HCT116 (cell line): ENCODE data around the gene ST3GAL5. TPM values are rescaled to one million over a fixed set of nuclear protein-coding genes. Genes with fewer than 3 reads are reported as not detected.

ENCODE experiments used
- ATAC-seq: fragments of 200-7000 bp; cut with Tn5 transposase; 2 replicates; pipeline ENCODE4 v1.9.1; 2020; ENCODE audit warnings: mild to moderate bottlenecking, moderate library complexity
- BruUV-seq: library from RNA; stranded (reverse); fragments of 400-500 nt; replicated peaks from 2 replicates; lab custom pipeline; 2021; lab: Mats Ljungman, UMichigan
- CTCF ChIA-PET: fragments of 300-600 bp; sonication (Branson Sonifier 250); formaldehyde crosslinking; loops from one replicate; lab custom pipeline; 2021; ENCODE audit warnings: antibody characterized with exemption; lab: Charles Lee
- POLR2A ChIA-PET: fragments of 300-600, 350-600 bp; sonication (Branson Sonifier 250); formaldehyde crosslinking; loops from one replicate; lab custom pipeline; 2021; ENCODE audit warnings: antibody characterized with exemption; lab: Charles Lee
- RAD21 ChIA-PET, 2 experiments: fragments of 300-600 bp; sonication (Branson Sonifier 250); formaldehyde crosslinking; loops; one replicate each; lab custom pipeline; 2023; ENCODE audit warnings: low total read pairs in 2 of 2; ENCODE audit not compliant: uncharacterized antibody in 2 of 2, unreplicated experiment in 2 of 2, low non-redundant PET in 1 of 2; lab: Charles Lee
- DNase-seq: peaks from one replicate; pipeline ENCODE4 v3.0.0-alpha.2; 2010; ENCODE audit warnings: low read depth, low spot score
- H2AFZ ChIP-seq: fragments of 200-600 bp; shearing (Covaris generic), sonication (generic); 2 replicates; pipeline ENCODE4 v1.6.1; 2017; ENCODE audit warnings: low read depth, mixed run types, mixed read lengths, antibody characterized with exemption, low read length; ENCODE audit not compliant: poor library complexity, severe bottlenecking
- H3K27ac ChIP-seq: 2 replicates; pipeline ENCODE4 v1.5.1; 2012; ENCODE audit warnings: low read depth, low read length
- H3K27me3 ChIP-seq: fragments of 200-600 bp; sonication (generic); 2 replicates; pipeline ENCODE4 v1.6.1; 2016; ENCODE audit warnings: mixed run types, low read length, mixed read lengths; ENCODE audit not compliant: insufficient read depth
- H3K36me3 ChIP-seq, 2 experiments: fragments of 200-500 bp in 1 of 2; fragments of 200-600 bp in 1 of 2; sonication (Bioruptor generic) in 1 of 2; sonication (generic) in 1 of 2; 2 replicates each; pipeline versions ENCODE4 v1.5.1 to v1.6.1; 2014 to 2016; ENCODE audit warnings: low read length in 2 of 2, inconsistent platforms in 1 of 2, mixed read lengths in 1 of 2, mixed run types in 1 of 2; ENCODE audit not compliant: insufficient read depth in 2 of 2, control insufficient read depth in 1 of 2
- H3K4me1 ChIP-seq, 2 experiments: fragments of 200-600 bp in 1 of 2; sonication (generic) in 1 of 2; 2 replicates each; pipeline versions ENCODE4 v1.5.1 to v1.6.1; 2012 to 2017; ENCODE audit warnings: low read length in 2 of 2, inconsistent platforms in 1 of 2, mild to moderate bottlenecking in 1 of 2, mixed read lengths in 1 of 2, mixed run types in 1 of 2, moderate library complexity in 1 of 2; ENCODE audit not compliant: insufficient read depth in 2 of 2, control insufficient read depth in 1 of 2
- H3K4me2 ChIP-seq: fragments of 200-600 bp; sonication (generic); 2 replicates; pipeline ENCODE4 v1.6.1; 2017; ENCODE audit warnings: mixed run types, low read length, mixed read lengths
- H3K4me3 ChIP-seq, 2 experiments: fragments of 200-600 bp in 1 of 2; sonication (generic) in 1 of 2; replicated peaks in 1 of 2; 2 replicates each; pipeline ENCODE4 v1.5.1; 2011 to 2016; ENCODE audit warnings: low read length in 2 of 2, control low read depth in 1 of 2, low read depth in 1 of 2, mild to moderate bottlenecking in 1 of 2, mixed read lengths in 1 of 2, mixed run types in 1 of 2
- H3K79me2 ChIP-seq: fragments of 200-600 bp; sonication (generic); 2 replicates; pipeline ENCODE4 v1.6.1; 2017; ENCODE audit warnings: mild to moderate bottlenecking, mixed run types, low read length, moderate library complexity, mixed read lengths; ENCODE audit not compliant: insufficient read depth
- H3K9ac ChIP-seq: fragments of 200-600 bp; sonication (generic); 2 replicates; pipeline ENCODE4 v1.6.1; 2016; ENCODE audit warnings: low read length, mixed read lengths
- H3K9me2 ChIP-seq: fragments of 200-600 bp; sonication (generic), shearing (Covaris generic); 2 replicates; pipeline ENCODE4 v1.6.1; 2017; ENCODE audit warnings: mixed run types, mild to moderate bottlenecking, moderate library complexity; ENCODE audit not compliant: insufficient read depth
- H3K9me3 ChIP-seq, 2 experiments: fragments of 200-500 bp in 1 of 2; fragments of 200-600 bp in 1 of 2; sonication (Bioruptor generic) in 1 of 2; sonication (generic) in 1 of 2; 2 replicates each; pipeline ENCODE4 v1.6.1; 2014 to 2017; ENCODE audit warnings: low read length in 2 of 2, mixed read lengths in 2 of 2, inconsistent platforms in 1 of 2, low read depth in 1 of 2, mild to moderate bottlenecking in 1 of 2, mixed run types in 1 of 2, moderate library complexity in 1 of 2; ENCODE audit not compliant: control insufficient read depth in 1 of 2, insufficient read depth in 1 of 2
- H4K20me1 ChIP-seq: fragments of 200-600 bp; sonication (generic), shearing (Covaris generic); 2 replicates; pipeline ENCODE4 v1.6.1; 2017; ENCODE audit warnings: mixed run types, mild to moderate bottlenecking, moderate library complexity; ENCODE audit not compliant: insufficient read depth
- CBX3 ChIP-seq: IDR thresholded peaks from 2 replicates; pipeline ENCODE4 v1.6.1; 2012; ENCODE audit warnings: low read depth
- CEBPB ChIP-seq: IDR thresholded peaks from 2 replicates; pipeline ENCODE4 v1.6.1; 2012; ENCODE audit warnings: low read depth
- EGR1 ChIP-seq: IDR thresholded peaks from 2 replicates; pipeline ENCODE4 v1.6.1; 2012; ENCODE audit warnings: low read depth
- EZH2phosphoT487 ChIP-seq: fragments of 200-600 bp; IDR thresholded peaks from 2 replicates; pipeline ENCODE4 v1.6.1; 2018; ENCODE audit warnings: antibody characterized with exemption, borderline replicate concordance
- FOSL1 ChIP-seq: IDR thresholded peaks from 2 replicates; pipeline ENCODE4 v1.6.1; 2012; ENCODE audit warnings: low read depth
- JUND ChIP-seq: IDR thresholded peaks from 2 replicates; pipeline ENCODE4 v1.6.1; 2012
- MAX ChIP-seq: IDR thresholded peaks from 2 replicates; pipeline ENCODE4 v1.6.1; 2012
- POLR2A ChIP-seq: IDR thresholded peaks from 2 replicates; pipeline ENCODE4 v1.7.0; 2011; ENCODE audit warnings: borderline replicate concordance; ENCODE audit not compliant: insufficient read depth, insufficient read length; ENCODE audit errors: extremely low read depth
- RAD21 ChIP-seq: IDR thresholded peaks from 2 replicates; pipeline ENCODE4 v1.6.1; 2012; ENCODE audit warnings: low read depth, mild to moderate bottlenecking
- SIN3A ChIP-seq: IDR thresholded peaks from 2 replicates; pipeline ENCODE4 v1.6.1; 2012; ENCODE audit warnings: low read depth
- SP1 ChIP-seq: IDR thresholded peaks from 2 replicates; pipeline ENCODE4 v1.6.1; 2012; ENCODE audit warnings: low read depth
- SRF ChIP-seq: IDR thresholded peaks from 2 replicates; pipeline ENCODE4 v1.6.1; 2012; ENCODE audit warnings: low read depth
- TCF7L2 ChIP-seq: IDR thresholded peaks from 2 replicates; pipeline ENCODE4 v1.7.0; 2011; ENCODE audit warnings: borderline replicate concordance, inconsistent platforms; ENCODE audit not compliant: insufficient read depth, insufficient read length; ENCODE audit errors: extremely low read depth
- ZBTB33 ChIP-seq: IDR thresholded peaks from 2 replicates; pipeline ENCODE4 v1.6.1; 2011; ENCODE audit warnings: mild to moderate bottlenecking, low read length, moderate library complexity; ENCODE audit not compliant: insufficient replicate concordance; ENCODE audit errors: extremely low read depth
- ZFX ChIP-seq: fragments of 450-650 bp; IDR thresholded peaks from 2 replicates; pipeline ENCODE4 v1.6.1; 2017
- intact Hi-C: fragments of 100-400 bp; cut with micrococcal nuclease; formaldehyde crosslinking; loops from 2 replicates; pipeline ENCODE4 v1.10.0; 2022
- total RNA-seq: library from RNA; stranded (reverse); gene quantifications from one replicate; pipeline ENCODE4 v1.2.1, GENCODE V29; 2021; ENCODE audit not compliant: unreplicated experiment

Gene ST3GAL5
- total RNA-seq, 1 experiment from 2014 or later: 14.8 TPM

- POLR2A ChIA-PET: interaction anchor here (1.0 kb wide), 1 partner anchor 14 kb away, joined by 3 read pairs; no protein-coding TSS in a partner anchor
- Histone ChIP-seq H3K9ac (peak overlapping the region; percentile 52), H3K9me2 (no peaks in the 10 kb centered on the region), H3K36me3 (no peaks in the 10 kb centered on the region), H3K4me2 (peak overlapping the region; percentile 76), H3K4me1 (peaks cover 40 to 46% of the 10 kb centered on the region in 2 experiments), H4K20me1 (no peaks in the 10 kb centered on the region), H3K27ac (peak overlapping the region; percentile 70), H3K79me2 (no peaks in the 10 kb centered on the region), H2AFZ (peak overlapping the region; percentile 39), H3K4me3 (peak overlapping the region; percentile 14 to 45), H3K9me3 (no peaks in the 10 kb centered on the region; a peak in 1 of 4 replicates), H3K27me3 (no peaks in the 10 kb centered on the region)
- TF ChIP-seq FOSL1: no peak
- TF ChIP-seq CEBPB: peak; percentile 94
- intact Hi-C loops: loop anchor here (5.0 kb wide), 1 partner anchor 324 kb away; the partner anchor contains the start of gene C2orf68
- ATAC-seq: peak; percentile 71
- no peak for DNase-seq
- RAD21 ChIA-PET: no interaction called here
- CTCF ChIA-PET: no interaction called here
- TSS peak; percentile 78 for BruUV-seq
Observed at GRCh38 chr2:85936421-85937068, 47.8 kb upstream of the ST3GAL5 start.

DNA sequence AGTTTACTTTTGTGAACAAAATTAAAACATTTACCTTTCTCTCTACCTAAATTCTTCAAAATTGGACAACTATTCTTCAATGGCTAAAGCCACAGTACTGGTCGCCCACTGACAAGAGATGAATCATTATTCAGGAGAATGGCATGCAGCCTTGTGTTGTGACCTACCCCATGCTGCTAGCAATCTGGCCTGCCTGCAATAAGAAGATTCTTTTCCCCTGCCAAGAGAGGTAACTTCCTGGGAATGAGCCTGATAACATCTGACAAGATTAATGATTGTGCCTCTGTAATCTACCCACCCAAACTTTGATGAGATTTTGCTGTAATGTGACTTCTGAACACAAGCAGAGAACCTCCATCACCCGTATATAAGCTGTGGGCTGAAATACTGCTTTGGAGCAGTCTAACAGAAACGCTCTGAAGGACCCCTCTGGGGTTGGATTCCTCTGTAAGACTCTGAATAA lies 47.0 kb upstream of the ST3GAL5 start:
- peak overlapping the region; percentile 52 for H3K9ac ChIP-seq
- DNase-seq: peak; percentile 81
- ChIA-PET RAD21 (no interaction called here), CTCF (no interaction called here), POLR2A (no interaction called here)
- ATAC-seq: peak; percentile 86
- intact Hi-C loops: loop anchor here (5.0 kb wide), 1 partner anchor 323 kb away; the partner anchor contains the start of gene C2orf68
- peak overlapping the region in 1 of 2 experiments; percentile 45; a peak in 2 of 4 replicates for H3K4me3 ChIP-seq
- no peaks in the 10 kb centered on the region for H3K79me2 ChIP-seq
- no peaks in the 10 kb centered on the region; a peak in 1 of 4 replicates for H3K9me3 ChIP-seq
- H3K4me2 ChIP-seq: peak overlapping the region; percentile 76
- H2AFZ ChIP-seq: peak overlapping the region; percentile 39
- peak overlapping the region; percentile 70 for H3K27ac ChIP-seq
- no peaks in the 10 kb centered on the region for H4K20me1 ChIP-seq
- no TSS peak for BruUV-seq
- no peaks in the 10 kb centered on the region for H3K27me3 ChIP-seq
- no peaks in the 10 kb centered on the region for H3K36me3 ChIP-seq
- H3K4me1 ChIP-seq: peaks cover 40 to 46% of the 10 kb centered on the region in 2 experiments
- H3K9me2 ChIP-seq: no peaks in the 10 kb centered on the region
- no peak for TF ChIP-seq ZBTB33
- no peak for TF ChIP-seq EZH2phosphoT487
- no peak for TF ChIP-seq RAD21
- peak; percentile 46 for TF ChIP-seq TCF7L2
- TF ChIP-seq SP1: peak; percentile 58; the same call in 1 of the 2 replicates
- peak; percentile 42; the same call in 1 of the 2 replicates for TF ChIP-seq EGR1
- peak; percentile 73 for TF ChIP-seq JUND
- peak; percentile 56; the same call in 1 of the 2 replicates for TF ChIP-seq CBX3
- no peak for TF ChIP-seq POLR2A
- TF ChIP-seq MAX: peak; percentile 46; the same call in 1 of the 2 replicates
- no peak for TF ChIP-seq ZFX
- TF ChIP-seq SRF: no peak
- peak; percentile 70 for TF ChIP-seq SIN3A
